Fibroblast of lung (primary cell): Measurements from ENCODE around the gene VMO1. TPM values are rescaled to one million over a fixed set of nuclear protein-coding genes. Genes with fewer than 3 reads are reported as not detected.

Experiments used
- DNase-seq, 2 donors: peaks; one replicate each; pipeline versions ENCODE4 v3.0.0 to v3.0.0-alpha.2; 2010; ENCODE audit warnings: low read depth in 2 of 2
- H2AFZ ChIP-seq: 2 replicates; pipeline ENCODE4 v1.5.1; 2012; ENCODE audit warnings: low read length, control low read depth, inconsistent platforms
- H3K27ac ChIP-seq: 2 replicates; pipeline ENCODE4 v1.5.1; 2011; ENCODE audit warnings: low read length, control low read depth; ENCODE audit not compliant: insufficient read depth
- H3K27me3 ChIP-seq: 2 replicates; pipeline ENCODE4 v1.5.1; 2011; ENCODE audit warnings: mild to moderate bottlenecking, low read length; ENCODE audit not compliant: control insufficient read depth, insufficient read depth
- H3K36me3 ChIP-seq: 2 replicates; pipeline ENCODE4 v1.5.1; 2011; ENCODE audit warnings: low read length; ENCODE audit not compliant: control insufficient read depth, insufficient read depth
- H3K4me1 ChIP-seq: 2 replicates; pipeline ENCODE4 v1.5.1; 2011; ENCODE audit warnings: low read length; ENCODE audit not compliant: control insufficient read depth, insufficient read depth; ENCODE audit errors: extremely low read depth
- H3K4me2 ChIP-seq: 2 replicates; pipeline ENCODE4 v1.5.1; 2011; ENCODE audit warnings: low read length, control low read depth; ENCODE audit not compliant: insufficient read depth; ENCODE audit errors: extremely low read depth
- H3K4me3 ChIP-seq, 4 experiments: fragments of 200-600 bp in 1 of 4; sonication (generic) in 1 of 4; replicated peaks in 1 of 4; 2 replicates each; pipeline ENCODE4 v1.5.1; 2011 to 2016; ENCODE audit warnings: low read length in 4 of 4, low read depth in 3 of 4, mild to moderate bottlenecking in 3 of 4, control low read depth in 2 of 4, inconsistent platforms in 1 of 4, mixed read lengths in 1 of 4; ENCODE audit not compliant: insufficient read depth in 1 of 4; ENCODE audit errors: control extremely low read depth in 1 of 4
- H3K79me2 ChIP-seq: 2 replicates; pipeline ENCODE4 v1.5.1; 2012; ENCODE audit warnings: mild to moderate bottlenecking, low read length, inconsistent platforms; ENCODE audit not compliant: control insufficient read depth, insufficient read depth
- H3K9ac ChIP-seq: 2 replicates; pipeline ENCODE4 v1.5.1; 2011; ENCODE audit warnings: mild to moderate bottlenecking, low read length, control low read depth; ENCODE audit not compliant: insufficient read depth
- H3K9me3 ChIP-seq: 2 replicates; pipeline ENCODE4 v1.5.1; 2012; ENCODE audit warnings: low read depth, low read length; ENCODE audit not compliant: control insufficient read depth, insufficient read depth
- H4K20me1 ChIP-seq: 2 replicates; pipeline ENCODE4 v1.5.1; 2011; ENCODE audit warnings: low read length; ENCODE audit not compliant: control insufficient read depth, insufficient read depth; ENCODE audit errors: extremely low read depth
- EZH2 ChIP-seq: IDR thresholded peaks from 2 replicates; pipeline ENCODE4 v1.5.1; 2012; ENCODE audit warnings: low read length, control low read depth, mild to moderate bottlenecking; ENCODE audit errors: missing control alignments
- polyA plus RNA-seq, 2 donors: library from polyadenylated mRNA; depleted of rRNA in 1 of 2; stranded (reverse) in 1 of 2; unstranded in 1 of 2; fragments of >200 nt; gene quantifications; 2 replicates each; pipeline ENCODE4 v1.2.1, GENCODE V29; 2011 to 2012; ENCODE audit warnings: missing spikeins in 1 of 2
- total RNA-seq: library from RNA; depleted of rRNA; stranded (reverse); fragments of >200 nt; gene quantifications from 2 replicates; pipeline ENCODE4 v1.2.1, GENCODE V29; 2014
- TF ChIP-seq, protein P1 (sequence below), 2 donors: IDR thresholded peaks in 1 of 2; conservative IDR thresholded peaks in 1 of 2; 1 replicate in 1 of 2; 2 replicates in 1 of 2; pipeline ENCODE4 v1.5.1; 2011 to 2012; ENCODE audit warnings: low read length in 2 of 2, control low read depth in 1 of 2, inconsistent platforms in 1 of 2, low read depth in 1 of 2, mild to moderate bottlenecking in 1 of 2

Gene VMO1
- total and polyA plus RNA-seq, 2 donors (not counting 1 experiment from before 2014, with no cell fraction given), result 0.33 TPM; not detected in 1

DNA sequence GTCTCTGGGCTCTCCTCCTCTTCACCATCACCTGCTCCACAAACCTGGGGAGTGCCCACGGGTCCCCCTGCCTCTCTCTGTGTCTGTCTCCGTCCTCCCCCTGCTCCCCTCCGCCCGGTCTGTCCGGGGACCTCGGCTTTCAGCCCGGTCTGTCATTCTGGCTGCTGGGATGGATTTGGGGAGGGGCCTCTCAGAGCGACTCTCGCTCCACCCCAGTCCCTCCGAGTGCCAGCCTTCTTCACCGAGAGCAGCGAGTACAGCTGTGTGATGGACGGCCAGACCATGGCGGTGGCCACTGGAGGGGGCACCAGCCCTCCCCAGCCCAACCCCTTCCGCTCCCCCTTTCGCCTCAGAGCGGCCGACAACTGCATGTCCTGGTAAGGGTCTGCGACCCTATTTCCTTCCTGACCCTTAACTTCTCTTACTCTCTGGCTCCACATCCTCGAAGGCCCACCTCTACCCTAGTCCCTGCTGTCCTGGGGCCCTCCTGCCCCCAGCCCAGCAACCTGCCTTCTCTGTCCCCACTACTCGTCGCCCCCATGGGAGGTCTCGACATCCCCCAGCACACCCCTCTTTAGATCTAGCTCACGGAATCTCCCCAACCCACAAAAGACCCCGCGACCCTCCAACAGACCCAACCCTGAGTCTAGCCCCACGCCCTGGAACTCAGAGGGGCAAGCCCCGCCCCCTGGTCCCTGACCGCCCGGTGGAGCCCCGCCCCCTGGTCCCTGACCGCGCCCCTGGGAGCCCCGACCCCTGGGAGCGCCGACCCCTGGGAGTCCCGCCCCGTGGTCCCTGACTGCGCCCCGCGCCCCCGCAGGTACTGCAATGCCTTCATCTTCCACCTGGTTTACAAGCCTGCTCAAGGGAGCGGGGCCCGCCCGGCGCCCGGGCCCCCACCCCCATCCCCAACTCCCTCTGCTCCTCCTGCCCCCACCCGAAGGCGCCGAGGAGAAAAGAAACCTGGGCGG lies 40.9 kb downstream of the VMO1 start:
- H3K9ac ChIP-seq, result no peak overlapping the region
- H3K79me2 ChIP-seq, result no peaks in the 10 kb centered on the region
- TF ChIP-seq, protein P1, sequence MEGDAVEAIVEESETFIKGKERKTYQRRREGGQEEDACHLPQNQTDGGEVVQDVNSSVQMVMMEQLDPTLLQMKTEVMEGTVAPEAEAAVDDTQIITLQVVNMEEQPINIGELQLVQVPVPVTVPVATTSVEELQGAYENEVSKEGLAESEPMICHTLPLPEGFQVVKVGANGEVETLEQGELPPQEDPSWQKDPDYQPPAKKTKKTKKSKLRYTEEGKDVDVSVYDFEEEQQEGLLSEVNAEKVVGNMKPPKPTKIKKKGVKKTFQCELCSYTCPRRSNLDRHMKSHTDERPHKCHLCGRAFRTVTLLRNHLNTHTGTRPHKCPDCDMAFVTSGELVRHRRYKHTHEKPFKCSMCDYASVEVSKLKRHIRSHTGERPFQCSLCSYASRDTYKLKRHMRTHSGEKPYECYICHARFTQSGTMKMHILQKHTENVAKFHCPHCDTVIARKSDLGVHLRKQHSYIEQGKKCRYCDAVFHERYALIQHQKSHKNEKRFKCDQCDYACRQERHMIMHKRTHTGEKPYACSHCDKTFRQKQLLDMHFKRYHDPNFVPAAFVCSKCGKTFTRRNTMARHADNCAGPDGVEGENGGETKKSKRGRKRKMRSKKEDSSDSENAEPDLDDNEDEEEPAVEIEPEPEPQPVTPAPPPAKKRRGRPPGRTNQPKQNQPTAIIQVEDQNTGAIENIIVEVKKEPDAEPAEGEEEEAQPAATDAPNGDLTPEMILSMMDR (conservative IDR thresholded peaks at IDR 0.05 in 1 of 2, IDR thresholded peaks at IDR 0.05 in 1 of 2; ENCODE audit: low read depth in 1 of 2, low read length in 2 of 2), result no peak
- TF ChIP-seq EZH2, result no peak
- no peak for DNase-seq
- H3K4me2 ChIP-seq, result no peak overlapping the region
- H2AFZ ChIP-seq, result no peak overlapping the region
- no peak overlapping the region for H3K27ac ChIP-seq
- H3K9me3 ChIP-seq, result no peaks in the 10 kb centered on the region
- H3K4me1 ChIP-seq, result no peaks in the 10 kb centered on the region
- H3K4me3 ChIP-seq, result no peak overlapping the region
- H4K20me1 ChIP-seq, result no peaks in the 10 kb centered on the region
- peaks cover 23% of the 10 kb centered on the region for H3K27me3 ChIP-seq
- no peaks in the 10 kb centered on the region for H3K36me3 ChIP-seq

- DNase-seq, result no peak
- Histone ChIP-seq H4K20me1 (no peaks in the 10 kb centered on the region), H3K27me3 (peaks cover 29% of the 10 kb centered on the region), H3K27ac (no peak overlapping the region), H3K9me3 (no peaks in the 10 kb centered on the region), H3K4me2 (no peak overlapping the region), H3K9ac (no peak overlapping the region), H3K79me2 (no peaks in the 10 kb centered on the region), H3K36me3 (no peaks in the 10 kb centered on the region), H3K4me1 (no peaks in the 10 kb centered on the region), H3K4me3 (no peak overlapping the region), H2AFZ (no peak overlapping the region)
- TF ChIP-seq EZH2, result no peak
- TF ChIP-seq, protein P1 (conservative IDR thresholded peaks at IDR 0.05 in 1 of 2, IDR thresholded peaks at IDR 0.05 in 1 of 2; ENCODE audit: low read depth in 1 of 2, low read length in 2 of 2), result no peak
These were observed 42.3 kb downstream of the VMO1 start for GRCh38 chr17:4743898-4744297.

DNA sequence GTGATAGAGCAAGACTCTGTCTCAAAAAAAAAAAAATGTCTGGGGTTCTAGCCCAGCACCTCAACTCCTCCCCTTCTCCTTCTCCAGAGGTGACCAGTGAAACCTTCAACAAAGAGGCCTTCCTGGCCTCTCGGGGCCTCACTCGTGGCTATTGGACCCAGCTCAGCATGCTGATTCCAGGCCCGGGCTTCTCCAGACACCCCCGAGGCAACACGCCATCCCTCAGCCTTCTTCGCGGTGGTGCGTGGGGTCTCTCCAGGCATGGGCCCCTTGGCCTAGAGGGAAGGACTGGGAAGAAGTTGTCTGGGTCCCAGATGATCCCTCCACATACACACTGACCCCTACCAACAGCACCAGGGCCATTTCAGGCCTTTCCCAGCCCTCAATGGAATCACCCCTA lies 42.9 kb downstream of the VMO1 start:
- Histone ChIP-seq H4K20me1 (no peaks in the 10 kb centered on the region), H2AFZ (no peak overlapping the region), H3K4me3 (no peak overlapping the region), H3K4me1 (no peaks in the 10 kb centered on the region), H3K27me3 (peaks cover 32% of the 10 kb centered on the region), H3K4me2 (no peak overlapping the region), H3K79me2 (no peaks in the 10 kb centered on the region), H3K9ac (no peak overlapping the region), H3K9me3 (no peaks in the 10 kb centered on the region), H3K36me3 (no peaks in the 10 kb centered on the region), H3K27ac (no peak overlapping the region)
- TF ChIP-seq, protein P1 (conservative IDR thresholded peaks at IDR 0.05 in 1 of 2, IDR thresholded peaks at IDR 0.05 in 1 of 2; ENCODE audit: low read depth in 1 of 2, low read length in 2 of 2), result no peak
- no peak for TF ChIP-seq EZH2
- no peak for DNase-seq
